Panc1 (cell line): ENCODE measurements around the gene EPB41L5.

Experiments
- CTCF ChIP-seq: fragments of 450-650 bp; IDR thresholded peaks from 2 replicates; pipeline ENCODE4 v1.5.1; 2017; ENCODE audit warnings: mild to moderate bottlenecking
- POLR2AphosphoS5 ChIP-seq: IDR thresholded peaks from 2 replicates; pipeline ENCODE4 v1.6.1; 2012; ENCODE audit warnings: mild to moderate bottlenecking, low read depth, low read length, moderate library complexity
- SIN3A ChIP-seq: IDR thresholded peaks from 2 replicates; pipeline ENCODE4 v1.6.1; 2012; ENCODE audit warnings: low read depth, mild to moderate bottlenecking, low read length, moderate library complexity, borderline replicate concordance; ENCODE audit not compliant: insufficient read depth

GRCh38 chr2:120177973-120178372 lies 165.1 kb downstream of the EPB41L5 start:
- TF ChIP-seq CTCF (no peak), POLR2AphosphoS5 (no peak), SIN3A (no peak)
